HuH-7.5 (cell line): ENCODE data around the gene KIF3B.
"Not testable (repeated sequence)": the region's sequence is repeated elsewhere in the genome, so short reads cannot be mapped to it uniquely, and the experiment has no call there.

Source experiments
- DNase-seq: peaks from one replicate; pipeline ENCODE4 v3.0.0; 2011; ENCODE audit warnings: low spot score

Gene KIF3B

GRCh38 chr20:32248043-32248442 lies 29.4 kb upstream of the KIF3B start:
- DNase-seq = no peak

DNA sequence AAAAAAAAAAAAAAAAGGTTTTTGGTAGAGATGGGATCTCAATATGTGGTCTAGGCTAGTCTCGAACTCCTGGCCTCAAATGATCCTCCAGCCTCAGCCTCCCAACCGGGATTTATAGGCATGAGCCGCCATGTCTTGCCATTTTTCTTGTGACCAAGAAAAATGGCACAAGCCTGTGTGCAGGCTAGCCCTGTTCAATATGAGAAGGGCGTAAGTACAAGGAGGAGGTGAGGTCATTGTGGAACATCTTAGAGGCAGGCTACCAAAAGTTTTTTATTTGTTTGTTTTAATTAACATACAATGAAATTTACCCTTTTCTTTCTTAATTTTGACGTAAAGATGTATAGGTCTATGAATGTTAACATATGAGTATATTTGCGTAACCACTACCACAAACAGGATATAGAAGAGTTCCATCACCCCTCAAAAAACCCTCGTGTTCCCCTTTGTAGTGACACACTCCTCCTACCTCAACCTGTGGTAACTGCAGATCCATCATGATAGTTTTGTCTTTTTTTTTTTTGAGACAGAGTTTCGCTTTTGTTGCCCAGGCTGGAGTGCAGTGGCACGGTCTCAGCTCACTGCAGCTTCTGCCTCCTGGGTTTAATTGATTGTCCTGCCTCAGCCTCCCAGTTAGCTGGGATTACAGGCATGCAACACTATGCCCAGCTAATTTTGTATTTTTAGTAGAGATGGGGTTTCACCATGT lies 28.3 kb upstream of the KIF3B start:
- no peak for DNase-seq

DNA sequence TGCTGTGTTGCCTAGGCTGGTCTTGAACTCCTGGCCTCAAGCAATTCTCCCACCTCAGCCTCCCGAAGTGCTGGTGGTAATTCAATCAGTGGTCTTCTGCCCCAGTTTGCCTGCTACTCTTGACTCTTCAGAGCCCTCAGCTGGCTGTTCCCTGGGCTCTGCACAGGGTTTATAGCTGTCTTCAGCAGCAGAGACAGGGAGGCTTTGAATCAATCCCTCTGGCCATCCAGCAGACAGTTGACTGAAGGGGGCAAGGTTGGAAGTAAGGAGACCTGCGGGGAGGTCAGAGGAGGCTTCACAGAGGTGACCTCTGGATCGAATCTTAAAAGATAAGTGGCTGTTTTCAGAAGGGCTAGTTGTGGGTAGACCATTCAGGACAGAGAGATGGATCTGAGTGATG lies 26.0 kb upstream of the KIF3B start:
- DNase-seq = no peak

DNA sequence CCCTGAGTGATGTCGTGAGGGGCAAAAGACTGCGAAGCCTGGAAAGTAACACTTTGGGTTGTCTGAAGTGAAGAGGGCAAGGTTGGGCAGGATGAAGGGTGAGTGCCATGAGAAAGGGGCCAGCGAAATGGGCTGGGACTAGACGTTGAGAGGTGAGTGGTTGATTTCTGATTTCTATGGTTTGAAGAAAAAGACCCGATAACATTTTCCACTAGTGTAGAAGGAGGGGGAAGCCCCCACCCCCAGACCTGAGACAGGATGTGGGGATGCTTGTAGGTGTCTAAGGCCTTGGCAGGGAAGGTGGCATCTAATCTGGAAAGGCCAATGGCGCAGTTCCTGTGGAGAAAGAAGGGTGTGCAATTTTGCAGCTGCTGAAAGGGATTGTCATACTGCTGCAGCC lies 25.3 kb upstream of the KIF3B start:
- no peak for DNase-seq

- DNase-seq = not testable (repeated sequence)
Measured at GRCh38 chr20:32260973-32261372, 16.5 kb upstream of the KIF3B start.

DNA sequence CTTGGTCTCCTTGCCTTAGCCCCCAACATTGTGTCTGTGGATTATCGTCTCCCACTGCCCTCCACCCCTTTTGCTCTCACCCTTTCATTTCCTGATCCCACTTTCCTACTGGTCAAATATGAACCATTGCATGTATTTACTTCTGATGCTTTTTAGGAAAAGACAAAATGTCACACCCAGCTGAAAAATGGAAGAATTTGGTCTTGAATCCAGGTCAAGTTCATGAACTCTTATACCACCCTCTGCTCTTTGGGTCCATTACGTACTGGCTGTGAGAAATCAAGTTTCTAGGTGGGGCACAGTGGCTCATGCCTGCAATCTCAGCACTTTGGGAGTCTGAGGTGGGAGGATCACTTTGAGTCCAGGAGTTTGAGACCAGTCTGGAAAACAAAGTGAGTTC lies 15.8 kb upstream of the KIF3B start:
- no peak for DNase-seq

DNA sequence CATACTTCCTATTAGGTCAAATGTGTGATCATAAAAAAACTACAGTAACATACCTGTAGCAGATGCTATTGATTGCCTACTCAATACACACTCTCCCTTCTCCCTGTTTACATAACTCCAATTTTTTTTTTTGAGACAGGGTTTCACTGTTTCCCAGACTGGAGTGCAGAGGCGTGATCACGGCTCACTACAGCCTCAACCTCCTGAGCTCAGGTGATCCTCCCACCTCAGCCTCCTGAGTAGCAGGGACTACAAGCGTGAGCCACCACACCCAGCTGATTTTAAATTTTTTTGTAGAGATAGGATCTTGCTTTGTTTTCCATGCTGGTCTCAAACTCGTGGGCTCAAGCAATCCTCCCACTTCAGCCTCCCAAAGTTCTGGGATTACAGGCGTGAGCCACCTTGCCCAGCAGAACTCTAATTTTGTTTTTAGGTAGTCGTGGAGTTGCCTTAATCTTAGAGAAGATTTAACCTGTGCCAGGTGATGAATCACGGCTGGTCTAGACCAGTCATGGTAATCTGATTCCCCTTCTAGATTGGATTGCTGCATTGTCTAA lies 14.0 kb upstream of the KIF3B start:
- DNase-seq = no peak

DNA sequence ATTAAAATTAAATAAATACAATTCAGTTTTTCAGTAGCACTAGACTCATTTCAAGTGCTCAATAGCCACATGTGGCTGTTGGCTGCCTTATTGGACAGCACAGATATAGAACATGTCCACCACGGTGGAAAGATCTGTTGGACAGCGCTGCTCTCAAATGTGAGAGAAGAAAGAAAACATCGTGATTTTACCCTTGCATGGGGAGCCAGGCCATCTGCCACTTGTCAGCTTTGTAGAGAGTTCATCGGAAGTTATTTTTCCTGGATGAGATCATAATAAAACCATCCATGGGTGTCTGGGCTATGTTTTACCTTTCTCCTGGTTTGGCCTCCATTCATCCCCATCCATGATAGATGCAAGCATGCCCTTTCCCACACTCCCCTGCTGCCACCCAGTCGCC lies 5.8 kb upstream of the KIF3B start:
- DNase-seq = no peak

- no peak for DNase-seq
Measured at GRCh38 chr20:32274359-32274758, 3.1 kb upstream of the KIF3B start.

DNA sequence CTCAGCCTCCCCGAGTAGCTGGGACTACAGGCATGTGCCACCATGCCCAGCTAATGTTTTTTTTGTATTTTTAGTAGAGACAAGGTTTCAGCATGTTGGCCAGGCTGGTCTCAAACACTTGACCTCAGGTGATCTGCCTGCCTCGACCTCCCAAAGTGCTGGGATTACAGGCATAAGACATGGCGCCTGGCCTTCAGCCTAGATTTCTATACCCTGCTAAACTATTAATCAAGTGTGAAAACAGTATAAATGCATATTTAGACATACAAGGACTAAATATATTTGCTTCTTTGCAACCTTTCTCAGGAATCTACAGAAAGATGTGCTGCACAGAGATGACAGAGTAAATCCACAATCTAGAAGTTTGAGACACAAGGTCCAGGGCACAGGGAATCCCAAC lies 2.3 kb upstream of the KIF3B start:
- not testable (repeated sequence) for DNase-seq

GRCh38 chr20:32278199-32278643 lies 770 bp downstream of the KIF3B start:
- no peak for DNase-seq

DNA sequence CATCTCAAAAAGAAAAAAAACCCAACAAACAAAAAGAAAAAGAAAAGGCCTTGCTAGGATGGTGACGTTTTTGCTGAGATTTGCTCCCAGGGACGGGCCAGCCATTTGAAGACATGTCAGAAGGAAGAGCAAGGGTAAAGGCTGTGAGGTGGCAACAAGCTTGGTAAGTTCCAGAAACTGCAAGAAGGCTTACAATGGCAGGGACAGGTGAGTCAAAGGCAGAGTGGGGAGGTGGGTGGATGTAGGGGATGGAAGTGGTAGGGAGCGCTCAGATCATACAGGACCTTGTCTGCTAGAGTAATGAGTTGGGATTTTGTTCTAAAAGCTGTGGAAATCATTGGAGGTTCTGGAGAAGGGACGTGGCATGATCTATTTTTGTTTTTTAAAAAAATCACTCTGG lies 4.3 kb downstream of the KIF3B start:
- DNase-seq = no peak

GRCh38 chr20:32282461-32282860 lies 5.0 kb downstream of the KIF3B start:
- DNase-seq = no peak

GRCh38 chr20:32285082-32285620 lies 7.7 kb downstream of the KIF3B start:
- DNase-seq = no peak

DNA sequence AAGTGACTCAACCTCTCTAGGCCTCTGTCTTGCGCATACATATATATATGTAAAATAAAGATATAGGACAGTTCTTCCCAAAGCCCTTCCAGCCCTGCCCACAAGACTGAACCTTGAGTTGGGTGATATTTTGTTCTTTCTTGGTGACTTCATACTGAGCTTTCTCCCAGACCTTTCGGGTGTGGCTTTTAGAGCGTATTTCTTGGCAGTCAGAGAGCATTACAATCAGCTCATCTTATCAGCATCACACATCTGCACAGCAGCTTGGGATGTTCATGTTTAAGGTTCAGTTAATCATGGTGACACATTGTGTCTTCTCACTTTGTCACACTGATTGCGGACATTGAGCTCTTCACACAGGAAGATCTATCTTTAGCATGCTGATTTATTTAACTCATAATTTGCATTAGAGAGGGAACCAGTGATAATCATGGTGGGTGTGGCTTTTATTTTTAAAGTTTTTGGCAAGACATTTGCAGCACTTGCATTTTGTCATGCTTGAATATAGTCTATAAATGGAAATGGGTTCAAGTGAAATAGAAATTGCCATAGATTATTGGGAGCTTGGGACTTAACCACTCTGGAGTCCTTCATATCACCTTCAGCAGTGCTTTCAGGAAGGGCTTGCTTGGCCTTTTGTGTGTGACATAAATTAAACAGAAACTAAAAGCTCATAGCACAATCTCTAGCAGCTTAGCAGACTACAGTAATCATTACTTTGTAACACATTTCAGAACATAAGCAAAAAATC lies 8.3 kb downstream of the KIF3B start:
- DNase-seq = no peak

DNA sequence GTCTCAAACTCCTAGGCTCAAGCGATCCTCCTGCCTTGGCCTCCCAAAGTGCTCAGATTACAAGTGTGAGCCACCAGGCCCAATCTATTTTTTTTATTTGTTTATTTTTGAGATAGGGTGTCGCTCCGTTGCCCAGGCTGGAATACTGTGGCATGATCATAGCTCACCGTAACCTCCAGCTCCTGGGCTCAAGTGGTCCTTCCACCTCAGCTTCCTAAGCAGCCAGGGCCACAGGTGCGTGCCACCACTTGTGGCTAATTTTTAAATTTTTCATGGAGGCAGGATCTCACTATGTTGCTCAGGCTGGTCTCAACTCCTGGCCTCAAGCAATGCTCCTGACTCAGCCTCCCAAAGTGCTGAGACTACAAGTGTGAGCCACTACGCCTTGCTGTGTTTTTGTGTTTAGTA lies 9.8 kb downstream of the KIF3B start:
- no peak for DNase-seq

GRCh38 chr20:32288225-32288849 lies 10.9 kb downstream of the KIF3B start:
- no peak for DNase-seq

- DNase-seq = not testable (repeated sequence)
Measured at GRCh38 chr20:32289299-32289660, 11.8 kb downstream of the KIF3B start.

- peak; percentile 76 for DNase-seq
Measured at GRCh38 chr20:32289661-32290431, 12.4 kb downstream of the KIF3B start.

GRCh38 chr20:32291166-32291565 lies 13.7 kb downstream of the KIF3B start:
- no peak for DNase-seq

GRCh38 chr20:32292548-32292947 lies 15.1 kb downstream of the KIF3B start:
- DNase-seq = no peak

GRCh38 chr20:32294071-32294470 lies 16.6 kb downstream of the KIF3B start:
- DNase-seq = no peak
